ENCODE data around the gene CCDC14.
"Not testable (repeated sequence)": the region's sequence is repeated elsewhere in the genome, so short reads cannot be mapped to it uniquely, and the experiment has no call there.

The CCDC14 gene

GRCh38 chr3:123892195-123892594 is 68.8 kb downstream of the CCDC14 start:
- DNase-seq = no peak

- not testable (repeated sequence) for DNase-seq
Observed at GRCh38 chr3:123890991-123891390, 70.0 kb downstream of the CCDC14 start.

GRCh38 chr3:123890162-123890561 is 70.9 kb downstream of the CCDC14 start:
- DNase-seq = not testable (repeated sequence)

- no peak for DNase-seq
Observed at GRCh38 chr3:123884993-123885392, 76.0 kb downstream of the CCDC14 start.

GRCh38 chr3:123884203-123884831 is 76.7 kb downstream of the CCDC14 start, which contains the start of gene MYLK:
Gene MYLK, minus strand, starts transcription at chr3:123884332. Its CDS starts 90,491 bp downstream, at chr3:123793841.
- DNase-seq = peak; percentile 23

- no peak for DNase-seq
Observed at GRCh38 chr3:123883701-123884202, 77.3 kb downstream of the CCDC14 start.

- no peak for DNase-seq
Observed at GRCh38 chr3:123883111-123883510, 77.9 kb downstream of the CCDC14 start.

- no peak for DNase-seq
Observed at GRCh38 chr3:123881771-123882170, 79.3 kb downstream of the CCDC14 start.

GRCh38 chr3:123880998-123881561 is 79.9 kb downstream of the CCDC14 start:
- no peak for DNase-seq

GRCh38 chr3:123878807-123879206 is 82.2 kb downstream of the CCDC14 start:
- no peak for DNase-seq

- no peak for DNase-seq
Observed at GRCh38 chr3:123877965-123878364, 83.1 kb downstream of the CCDC14 start.

- DNase-seq = no peak
Observed at GRCh38 chr3:123877466-123877865, 83.6 kb downstream of the CCDC14 start.

GRCh38 chr3:123876858-123877257 is 84.2 kb downstream of the CCDC14 start:
- no peak for DNase-seq

- DNase-seq = no peak
Observed at GRCh38 chr3:123872621-123873020, 88.4 kb downstream of the CCDC14 start.

- no peak for DNase-seq
Observed at GRCh38 chr3:123871946-123872345, 89.1 kb downstream of the CCDC14 start.

- no peak for DNase-seq
Observed at GRCh38 chr3:123870033-123870432, 91.0 kb downstream of the CCDC14 start.

- DNase-seq = no peak
Observed at GRCh38 chr3:123869165-123869564, 91.9 kb downstream of the CCDC14 start.

- no peak for DNase-seq
Observed at GRCh38 chr3:123864706-123865105, 96.3 kb downstream of the CCDC14 start.
